ENCODE data around the gene GTF2F1. TPM values are rescaled to one million over a fixed set of nuclear protein-coding genes. Genes with fewer than 3 reads are reported as not detected.
"Not testable (repeated sequence)": the region's sequence is repeated elsewhere in the genome, so short reads cannot be mapped to it uniquely, and the experiment has no call there.

Gene GTF2F1
- total and polyA plus RNA-seq, 4 donors, result 7.4 to 24.4 (median 16.8) TPM

GRCh38 chr19:6357174-6357573 lies 35.8 kb downstream of the GTF2F1 start:
- Histone ChIP-seq H3K27ac (ENCODE audit: low read depth in 1 of 2, low read length in 2 of 2) (no peak overlapping the region), H3K9ac (ENCODE audit: low read depth in 1 of 2, low read length in 2 of 2) (no peak overlapping the region), H3K4me3 (ENCODE audit: low read depth in 1 of 3, low read length in 3 of 3) (no peak overlapping the region), H3K9me3 (ENCODE audit: control insufficient read depth in 4 of 4, low read length in 3 of 4) (no peaks in the 10 kb centered on the region), H3K4me1 (ENCODE audit: control insufficient read depth in 4 of 4, insufficient read depth in 4 of 4, low read length in 3 of 4) (peaks cover 0 to 3% (median 1%) of the 10 kb centered on the region in 4 donors), H3K27me3 (ENCODE audit: control insufficient read depth in 4 of 4, insufficient read depth in 4 of 4, low read length in 3 of 4) (no peaks in the 10 kb centered on the region), H3K36me3 (ENCODE audit: control insufficient read depth in 4 of 4, insufficient read depth in 3 of 4, low read depth in 1 of 4, low read length in 3 of 4) (peaks cover 0 to 2% (median 0%) of the 10 kb centered on the region in 4 donors)
- no peak for DNase-seq (ENCODE audit: low spot score)
- TF ChIP-seq HNF4A (conservative IDR thresholded peaks at IDR 0.05) (no peak), GABPA (IDR thresholded peaks at IDR 0.05 in 1 of 2, conservative IDR thresholded peaks at IDR 0.05 in 1 of 2) (no peak), JUND (IDR thresholded peaks at IDR 0.05) (no peak), NR2F2 (IDR thresholded peaks at IDR 0.05) (no peak), RAD21 (IDR thresholded peaks at IDR 0.05) (no peak), RXRA (IDR thresholded peaks at IDR 0.05) (no peak), YY1 (IDR thresholded peaks at IDR 0.05) (no peak), FOXA1 (IDR thresholded peaks at IDR 0.05) (no peak)
- TF ChIP-seq, protein P1, sequence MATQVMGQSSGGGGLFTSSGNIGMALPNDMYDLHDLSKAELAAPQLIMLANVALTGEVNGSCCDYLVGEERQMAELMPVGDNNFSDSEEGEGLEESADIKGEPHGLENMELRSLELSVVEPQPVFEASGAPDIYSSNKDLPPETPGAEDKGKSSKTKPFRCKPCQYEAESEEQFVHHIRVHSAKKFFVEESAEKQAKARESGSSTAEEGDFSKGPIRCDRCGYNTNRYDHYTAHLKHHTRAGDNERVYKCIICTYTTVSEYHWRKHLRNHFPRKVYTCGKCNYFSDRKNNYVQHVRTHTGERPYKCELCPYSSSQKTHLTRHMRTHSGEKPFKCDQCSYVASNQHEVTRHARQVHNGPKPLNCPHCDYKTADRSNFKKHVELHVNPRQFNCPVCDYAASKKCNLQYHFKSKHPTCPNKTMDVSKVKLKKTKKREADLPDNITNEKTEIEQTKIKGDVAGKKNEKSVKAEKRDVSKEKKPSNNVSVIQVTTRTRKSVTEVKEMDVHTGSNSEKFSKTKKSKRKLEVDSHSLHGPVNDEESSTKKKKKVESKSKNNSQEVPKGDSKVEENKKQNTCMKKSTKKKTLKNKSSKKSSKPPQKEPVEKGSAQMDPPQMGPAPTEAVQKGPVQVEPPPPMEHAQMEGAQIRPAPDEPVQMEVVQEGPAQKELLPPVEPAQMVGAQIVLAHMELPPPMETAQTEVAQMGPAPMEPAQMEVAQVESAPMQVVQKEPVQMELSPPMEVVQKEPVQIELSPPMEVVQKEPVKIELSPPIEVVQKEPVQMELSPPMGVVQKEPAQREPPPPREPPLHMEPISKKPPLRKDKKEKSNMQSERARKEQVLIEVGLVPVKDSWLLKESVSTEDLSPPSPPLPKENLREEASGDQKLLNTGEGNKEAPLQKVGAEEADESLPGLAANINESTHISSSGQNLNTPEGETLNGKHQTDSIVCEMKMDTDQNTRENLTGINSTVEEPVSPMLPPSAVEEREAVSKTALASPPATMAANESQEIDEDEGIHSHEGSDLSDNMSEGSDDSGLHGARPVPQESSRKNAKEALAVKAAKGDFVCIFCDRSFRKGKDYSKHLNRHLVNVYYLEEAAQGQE (IDR thresholded peaks at IDR 0.05), result no peak
- TF ChIP-seq, protein P2, sequence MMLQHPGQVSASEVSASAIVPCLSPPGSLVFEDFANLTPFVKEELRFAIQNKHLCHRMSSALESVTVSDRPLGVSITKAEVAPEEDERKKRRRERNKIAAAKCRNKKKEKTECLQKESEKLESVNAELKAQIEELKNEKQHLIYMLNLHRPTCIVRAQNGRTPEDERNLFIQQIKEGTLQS (IDR thresholded peaks at IDR 0.05), result no peak
- 85% methylated on average over 14 of the region's 14 CpGs for WGBS

- DNase-seq (ENCODE audit: low spot score); H3K27ac ChIP-seq (ENCODE audit: low read depth in 1 of 2, low read length in 2 of 2); H3K9ac ChIP-seq (ENCODE audit: low read depth in 1 of 2, low read length in 2 of 2); H3K27me3 ChIP-seq (ENCODE audit: control insufficient read depth in 4 of 4, insufficient read depth in 4 of 4, low read length in 3 of 4); H3K4me1 ChIP-seq (ENCODE audit: control insufficient read depth in 4 of 4, insufficient read depth in 4 of 4, low read length in 3 of 4); H3K9me3 ChIP-seq (ENCODE audit: control insufficient read depth in 4 of 4, low read length in 3 of 4); H3K4me3 ChIP-seq (ENCODE audit: low read depth in 1 of 3, low read length in 3 of 3); H3K36me3 ChIP-seq (ENCODE audit: control insufficient read depth in 4 of 4, insufficient read depth in 3 of 4, low read depth in 1 of 4, low read length in 3 of 4): not testable (repeated sequence)
- 95% methylated on average over 43 of the region's 46 CpGs for WGBS
Measured at GRCh38 chr19:6355321-6356040, 37.5 kb downstream of the GTF2F1 start.

GRCh38 chr19:6354098-6354674 lies 38.8 kb downstream of the GTF2F1 start:
- no peaks in the 10 kb centered on the region for H3K9me3 ChIP-seq (ENCODE audit: control insufficient read depth in 4 of 4, low read length in 3 of 4)
- no peaks in the 10 kb centered on the region for H3K4me1 ChIP-seq (ENCODE audit: control insufficient read depth in 4 of 4, insufficient read depth in 4 of 4, low read length in 3 of 4)
- H3K36me3 ChIP-seq (ENCODE audit: control insufficient read depth in 4 of 4, insufficient read depth in 3 of 4, low read depth in 1 of 4, low read length in 3 of 4), result peaks cover 0 to 2% (median 0%) of the 10 kb centered on the region in 4 donors
- no peak overlapping the region for H3K9ac ChIP-seq (ENCODE audit: low read depth in 1 of 2, low read length in 2 of 2)
- H3K27ac ChIP-seq (ENCODE audit: low read depth in 1 of 2, low read length in 2 of 2), result no peak overlapping the region
- H3K27me3 ChIP-seq (ENCODE audit: control insufficient read depth in 4 of 4, insufficient read depth in 4 of 4, low read length in 3 of 4), result no peaks in the 10 kb centered on the region
- 68% methylated on average over 4 of the region's 4 CpGs for WGBS
- no peak for DNase-seq (ENCODE audit: low spot score)
- H3K4me3 ChIP-seq (ENCODE audit: low read depth in 1 of 3, low read length in 3 of 3), result no peak overlapping the region
- TF ChIP-seq, protein P3, sequence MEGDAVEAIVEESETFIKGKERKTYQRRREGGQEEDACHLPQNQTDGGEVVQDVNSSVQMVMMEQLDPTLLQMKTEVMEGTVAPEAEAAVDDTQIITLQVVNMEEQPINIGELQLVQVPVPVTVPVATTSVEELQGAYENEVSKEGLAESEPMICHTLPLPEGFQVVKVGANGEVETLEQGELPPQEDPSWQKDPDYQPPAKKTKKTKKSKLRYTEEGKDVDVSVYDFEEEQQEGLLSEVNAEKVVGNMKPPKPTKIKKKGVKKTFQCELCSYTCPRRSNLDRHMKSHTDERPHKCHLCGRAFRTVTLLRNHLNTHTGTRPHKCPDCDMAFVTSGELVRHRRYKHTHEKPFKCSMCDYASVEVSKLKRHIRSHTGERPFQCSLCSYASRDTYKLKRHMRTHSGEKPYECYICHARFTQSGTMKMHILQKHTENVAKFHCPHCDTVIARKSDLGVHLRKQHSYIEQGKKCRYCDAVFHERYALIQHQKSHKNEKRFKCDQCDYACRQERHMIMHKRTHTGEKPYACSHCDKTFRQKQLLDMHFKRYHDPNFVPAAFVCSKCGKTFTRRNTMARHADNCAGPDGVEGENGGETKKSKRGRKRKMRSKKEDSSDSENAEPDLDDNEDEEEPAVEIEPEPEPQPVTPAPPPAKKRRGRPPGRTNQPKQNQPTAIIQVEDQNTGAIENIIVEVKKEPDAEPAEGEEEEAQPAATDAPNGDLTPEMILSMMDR (IDR thresholded peaks at IDR 0.05; ENCODE audit: low read depth, low read length, missing input control), result peak; percentile 21
- TF ChIP-seq HNF4A (conservative IDR thresholded peaks at IDR 0.05) (no peak), RAD21 (IDR thresholded peaks at IDR 0.05) (peak; percentile 37 to 50)
- TF ChIP-seq, protein P2 (IDR thresholded peaks at IDR 0.05), result no peak

All from liver (tissue), 9 donors.